Right lobe of liver (tissue), 4 donors: ENCODE data around the gene ADAR.

Experiments used
- POLR2A ChIP-seq: fragments of 450-650 bp; IDR thresholded peaks from one replicate; pipeline ENCODE4 v1.6.1; 2017; ENCODE audit warnings: antibody characterized with exemption, mild to moderate bottlenecking
- TF ChIP-seq, protein P1 (sequence below), 4 donors: fragments of 200-600 bp in 3 of 4; fragments of 450-650 bp in 1 of 4; IDR thresholded peaks; one replicate each; pipeline versions ENCODE4 v1.5.1 to v1.8.0; 2016 to 2022; ENCODE audit warnings: antibody characterized with exemption in 4 of 4, mild to moderate bottlenecking in 2 of 4
- donor health status: DM: no; HTN: no; CAD: no.
- donor health status: DM: no; HTN: no; CAD: no.
- donor health status: DM: no; HTN: yes; CAD: no.

DNA sequence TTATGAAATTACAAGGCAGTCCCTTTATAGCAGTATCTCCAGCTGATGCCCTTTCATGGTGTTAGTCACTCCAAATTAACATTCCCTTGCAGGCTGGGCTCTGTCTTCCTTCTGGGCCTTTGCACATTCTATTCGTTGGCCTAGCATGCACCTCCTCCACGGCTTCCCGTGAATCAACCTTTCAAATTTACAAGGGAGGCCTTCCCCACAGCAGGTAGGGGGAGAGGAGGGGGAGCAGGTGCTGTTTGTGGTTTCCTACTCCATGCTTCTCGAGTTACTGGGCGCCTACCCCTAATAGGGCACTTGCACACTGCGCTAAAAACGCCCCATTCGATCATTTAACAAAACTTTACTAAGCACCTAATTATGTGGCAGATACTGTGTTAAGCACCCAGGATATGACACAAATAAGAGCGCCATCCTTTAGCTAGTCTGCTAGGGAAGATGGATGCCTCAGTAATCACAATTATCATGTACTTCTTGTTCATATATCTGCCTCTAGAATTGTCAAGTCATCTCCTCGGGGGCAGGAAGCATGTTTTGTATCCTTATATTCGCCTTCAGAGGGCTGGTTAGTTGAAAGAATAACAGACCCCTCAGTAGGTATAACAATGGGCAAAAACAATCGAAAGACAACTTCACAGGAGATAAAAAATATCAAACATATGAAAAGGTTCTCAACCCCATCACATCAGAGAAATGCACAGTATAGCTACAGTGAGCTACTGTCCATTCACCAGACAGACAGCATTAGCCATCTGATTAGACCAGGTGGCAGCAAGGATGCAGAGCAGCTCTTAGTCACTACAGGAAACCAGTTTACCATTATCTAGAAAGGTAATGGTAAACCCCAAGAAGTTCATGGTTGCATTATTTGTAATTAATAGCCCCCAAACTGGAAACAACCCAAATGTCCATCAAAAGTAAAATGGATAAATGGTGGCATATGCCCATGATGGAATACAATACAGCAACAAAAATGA is 1.7 kb upstream of the ADAR start:
- TF ChIP-seq POLR2A, result no peak
- TF ChIP-seq, protein P1, sequence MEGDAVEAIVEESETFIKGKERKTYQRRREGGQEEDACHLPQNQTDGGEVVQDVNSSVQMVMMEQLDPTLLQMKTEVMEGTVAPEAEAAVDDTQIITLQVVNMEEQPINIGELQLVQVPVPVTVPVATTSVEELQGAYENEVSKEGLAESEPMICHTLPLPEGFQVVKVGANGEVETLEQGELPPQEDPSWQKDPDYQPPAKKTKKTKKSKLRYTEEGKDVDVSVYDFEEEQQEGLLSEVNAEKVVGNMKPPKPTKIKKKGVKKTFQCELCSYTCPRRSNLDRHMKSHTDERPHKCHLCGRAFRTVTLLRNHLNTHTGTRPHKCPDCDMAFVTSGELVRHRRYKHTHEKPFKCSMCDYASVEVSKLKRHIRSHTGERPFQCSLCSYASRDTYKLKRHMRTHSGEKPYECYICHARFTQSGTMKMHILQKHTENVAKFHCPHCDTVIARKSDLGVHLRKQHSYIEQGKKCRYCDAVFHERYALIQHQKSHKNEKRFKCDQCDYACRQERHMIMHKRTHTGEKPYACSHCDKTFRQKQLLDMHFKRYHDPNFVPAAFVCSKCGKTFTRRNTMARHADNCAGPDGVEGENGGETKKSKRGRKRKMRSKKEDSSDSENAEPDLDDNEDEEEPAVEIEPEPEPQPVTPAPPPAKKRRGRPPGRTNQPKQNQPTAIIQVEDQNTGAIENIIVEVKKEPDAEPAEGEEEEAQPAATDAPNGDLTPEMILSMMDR (IDR thresholded peaks at IDR 0.05), result no peak
